Activated T-helper 2 cell treated with anti-CD3 and anti-CD28 coated beads, Interferon-gamma antibody, Interleukin-2, Interleukin-4, amounts not matched to agents 10 μg/mL and 5 μg/mL and 100 μg/mL, durations not matched to agents 14 hours and 24 hours and 36 hours (primary cell): ENCODE data around the gene WBP1. TPM values are rescaled to one million over a fixed set of nuclear protein-coding genes. Genes with fewer than 3 reads are reported as not detected.

Experiments used
- DNase-seq: peaks from one replicate; pipeline ENCODE4 v3.0.0; 2021; ENCODE audit warnings: low spot score
- H3K27ac Mint-ChIP-seq: one replicate; pipeline ENCODE4 v1.8.0; 2021; ENCODE audit warnings: mixed read lengths
- H3K27me3 Mint-ChIP-seq: one replicate; pipeline ENCODE4 v1.8.0; 2021; ENCODE audit warnings: low read depth, mixed read lengths
- H3K36me3 Mint-ChIP-seq: one replicate; pipeline ENCODE4 v1.8.0; 2021; ENCODE audit warnings: low read depth, mixed read lengths
- H3K4me1 Mint-ChIP-seq: one replicate; pipeline ENCODE4 v1.8.0; 2021; ENCODE audit warnings: low read depth, mixed read lengths
- H3K4me3 Mint-ChIP-seq: one replicate; pipeline ENCODE4 v1.8.0; 2021; ENCODE audit warnings: low read depth, mild to moderate bottlenecking, moderate library complexity, mixed read lengths
- H3K9me3 Mint-ChIP-seq: one replicate; pipeline ENCODE4 v1.8.0; 2021; ENCODE audit warnings: mixed read lengths
- intact Hi-C: fragments of 100-400 bp; cut with micrococcal nuclease; formaldehyde crosslinking; loops from one replicate; pipeline ENCODE4 v1.15.1; 2023
- total RNA-seq: library from RNA; stranded (reverse); gene quantifications from 2 replicates; pipeline ENCODE4 v1.2.3, GENCODE V29; 2022

Gene WBP1
- total RNA-seq, 1 donor from 2014 or later: 40.7 TPM

GRCh38 chr2:74421221-74421870 lies 36.9 kb upstream of the WBP1 start, which contains the start of the genes C2orf81 and WDR54:
Gene C2orf81, minus strand, starts transcription at chr2:74421619. Its CDS starts 59 bp downstream, at chr2:74421560.
Gene WDR54, plus strand, starts transcription at chr2:74421730. Its CDS starts 424 bp downstream, at chr2:74422154.
- H3K4me3 Mint-ChIP-seq: peak within 1 kb of the TSS; percentile 100
- peaks cover 15% of the 10 kb centered on the region for H3K4me1 Mint-ChIP-seq
- peaks cover 15% of the 10 kb centered on the region for H3K36me3 Mint-ChIP-seq
- intact Hi-C loops: loop anchor here (1.0 kb wide), 1 partner anchor 33 kb away; no protein-coding TSS in a partner anchor
- no peaks in the 10 kb centered on the region for H3K9me3 Mint-ChIP-seq
- peaks cover 2% of the 10 kb centered on the region for H3K27me3 Mint-ChIP-seq
- DNase-seq: peak; percentile 94
- H3K27ac Mint-ChIP-seq: peak within 1 kb of the TSS; percentile 100

- no peaks in the 10 kb centered on the region for H3K27me3 Mint-ChIP-seq
- intact Hi-C loops: loop anchor here (2.0 kb wide), 1 partner anchor 17 kb away; the partner anchor contains the start of gene RTKN
- no peak for DNase-seq
- H3K4me3 Mint-ChIP-seq: peak overlapping the region; percentile 100
- peaks cover 15% of the 10 kb centered on the region for H3K36me3 Mint-ChIP-seq
- peaks cover 15% of the 10 kb centered on the region for H3K4me1 Mint-ChIP-seq
- H3K9me3 Mint-ChIP-seq: no peaks in the 10 kb centered on the region
- no peak overlapping the region for H3K27ac Mint-ChIP-seq
These were observed 34.8 kb upstream of the WBP1 start for GRCh38 chr2:74423231-74424095.

- H3K4me3 Mint-ChIP-seq: no peak overlapping the region
- H3K27ac Mint-ChIP-seq: no peak overlapping the region
- H3K4me1 Mint-ChIP-seq: peaks cover 15% of the 10 kb centered on the region
- no peak for DNase-seq
- peaks cover 15% of the 10 kb centered on the region for H3K36me3 Mint-ChIP-seq
- H3K9me3 Mint-ChIP-seq: no peaks in the 10 kb centered on the region
- intact Hi-C loops: no loop called here
- H3K27me3 Mint-ChIP-seq: no peaks in the 10 kb centered on the region
These were observed 33.9 kb upstream of the WBP1 start for GRCh38 chr2:74424139-74424992.

GRCh38 chr2:74424995-74425406 lies 33.2 kb upstream of the WBP1 start:
- H3K9me3 Mint-ChIP-seq: no peaks in the 10 kb centered on the region
- peaks cover 14% of the 10 kb centered on the region for H3K4me1 Mint-ChIP-seq
- no peak overlapping the region for H3K27ac Mint-ChIP-seq
- H3K36me3 Mint-ChIP-seq: peaks cover 15% of the 10 kb centered on the region
- no peak for DNase-seq
- H3K27me3 Mint-ChIP-seq: no peaks in the 10 kb centered on the region
- no peak overlapping the region for H3K4me3 Mint-ChIP-seq
- intact Hi-C loops: no loop called here

- no peak for DNase-seq
- peaks cover 9% of the 10 kb centered on the region for H3K4me1 Mint-ChIP-seq
- peaks cover 15% of the 10 kb centered on the region for H3K36me3 Mint-ChIP-seq
- no peaks in the 10 kb centered on the region for H3K27me3 Mint-ChIP-seq
- H3K9me3 Mint-ChIP-seq: no peaks in the 10 kb centered on the region
- no peak overlapping the region for H3K27ac Mint-ChIP-seq
- no peak overlapping the region for H3K4me3 Mint-ChIP-seq
- intact Hi-C loops: no loop called here
These were observed 32.7 kb upstream of the WBP1 start for GRCh38 chr2:74425523-74425922.

GRCh38 chr2:74426181-74426758 lies 32.0 kb upstream of the WBP1 start:
- Mint-ChIP-seq H3K36me3 (peaks cover 15% of the 10 kb centered on the region), H3K9me3 (no peaks in the 10 kb centered on the region), H3K27ac (no peak overlapping the region), H3K27me3 (no peaks in the 10 kb centered on the region), H3K4me3 (no peak overlapping the region), H3K4me1 (peaks cover 5% of the 10 kb centered on the region)
- intact Hi-C loops: no loop called here
- DNase-seq: no peak

GRCh38 chr2:74427551-74427950 lies 30.7 kb upstream of the WBP1 start:
- no peak overlapping the region for H3K27ac Mint-ChIP-seq
- H3K27me3 Mint-ChIP-seq: no peaks in the 10 kb centered on the region
- no peak for DNase-seq
- H3K4me3 Mint-ChIP-seq: no peak overlapping the region
- H3K36me3 Mint-ChIP-seq: peaks cover 15% of the 10 kb centered on the region
- peaks cover 4% of the 10 kb centered on the region for H3K4me1 Mint-ChIP-seq
- intact Hi-C loops: no loop called here
- no peaks in the 10 kb centered on the region for H3K9me3 Mint-ChIP-seq

GRCh38 chr2:74428675-74429074 lies 29.6 kb upstream of the WBP1 start:
- Mint-ChIP-seq H3K27me3 (no peaks in the 10 kb centered on the region), H3K9me3 (no peaks in the 10 kb centered on the region), H3K4me3 (no peak overlapping the region), H3K36me3 (peaks cover 15% of the 10 kb centered on the region), H3K4me1 (no peaks in the 10 kb centered on the region), H3K27ac (no peak overlapping the region)
- intact Hi-C loops: no loop called here
- DNase-seq: no peak

- Mint-ChIP-seq H3K36me3 (peaks cover 11% of the 10 kb centered on the region), H3K4me3 (no peak overlapping the region), H3K4me1 (no peaks in the 10 kb centered on the region), H3K9me3 (no peaks in the 10 kb centered on the region), H3K27ac (no peak overlapping the region), H3K27me3 (no peaks in the 10 kb centered on the region)
- DNase-seq: no peak
- intact Hi-C loops: no loop called here
These were observed 28.5 kb upstream of the WBP1 start for GRCh38 chr2:74429487-74430451.

- no peak for DNase-seq
- intact Hi-C loops: no loop called here
- H3K4me3 Mint-ChIP-seq: no peak overlapping the region
- H3K4me1 Mint-ChIP-seq: no peaks in the 10 kb centered on the region
- H3K27me3 Mint-ChIP-seq: no peaks in the 10 kb centered on the region
- no peak overlapping the region for H3K27ac Mint-ChIP-seq
- H3K9me3 Mint-ChIP-seq: no peaks in the 10 kb centered on the region
- peaks cover 4% of the 10 kb centered on the region for H3K36me3 Mint-ChIP-seq
These were observed 27.7 kb upstream of the WBP1 start for GRCh38 chr2:74430502-74430901.

GRCh38 chr2:74436111-74436805 lies 22.0 kb upstream of the WBP1 start:
- Mint-ChIP-seq H3K36me3 (no peaks in the 10 kb centered on the region), H3K27me3 (peaks cover 15% of the 10 kb centered on the region)

More at GRCh38 chr2:74436111-74436805, 22.0 kb upstream of the WBP1 start:
- H3K4me3 Mint-ChIP-seq: no peak overlapping the region
- no peaks in the 10 kb centered on the region for H3K9me3 Mint-ChIP-seq
- no peak for DNase-seq
- peaks cover 8% of the 10 kb centered on the region for H3K4me1 Mint-ChIP-seq
- no peak overlapping the region for H3K27ac Mint-ChIP-seq
- intact Hi-C loops: no loop called here
